ENCODE data around the gene CEP104.
"Not testable (repeated sequence)": the region's sequence is repeated elsewhere in the genome, so short reads cannot be mapped to it uniquely, and the experiment has no call there.

The CEP104 gene

DNA sequence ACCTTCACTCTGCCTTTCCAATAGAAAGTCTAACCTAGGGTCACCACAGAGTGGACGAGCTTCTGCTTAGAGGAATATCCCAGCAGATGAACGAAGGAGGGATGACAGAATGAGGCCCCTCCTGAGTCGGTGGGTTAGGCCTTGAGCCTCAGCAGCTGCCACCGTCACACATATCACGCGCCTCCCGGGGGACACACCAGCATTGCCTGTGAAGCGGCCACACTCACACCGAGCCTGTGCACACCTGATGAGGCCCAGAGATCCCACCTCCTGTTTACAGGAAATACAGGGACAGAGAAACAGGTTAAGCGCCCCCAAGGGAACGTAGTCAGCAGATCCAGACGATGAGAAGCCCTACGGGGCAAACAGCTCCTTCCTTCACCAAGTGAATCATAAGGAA, 35.6 kb downstream of the CEP104 start:
- DNase-seq: no peak

DNA sequence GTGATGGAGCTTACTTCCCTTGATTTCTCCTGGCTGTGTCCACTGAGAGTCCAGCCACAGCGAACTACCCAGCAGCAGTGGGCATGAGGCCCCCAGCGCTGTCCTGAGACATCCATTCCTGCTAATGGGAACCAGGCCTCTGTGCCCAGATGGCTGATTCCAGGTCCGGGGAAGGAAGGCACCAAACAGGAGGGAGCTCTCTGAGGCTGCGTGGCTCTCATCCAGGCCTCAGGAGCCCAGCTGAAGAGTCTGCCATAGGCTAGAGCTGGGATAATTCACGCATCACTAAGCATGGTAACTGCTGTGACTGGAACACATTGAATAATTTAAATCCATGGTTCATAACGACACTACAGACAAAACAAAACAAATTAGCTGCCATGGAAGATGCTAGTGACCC, 36.0 kb downstream of the CEP104 start:
- no peak for DNase-seq

DNA sequence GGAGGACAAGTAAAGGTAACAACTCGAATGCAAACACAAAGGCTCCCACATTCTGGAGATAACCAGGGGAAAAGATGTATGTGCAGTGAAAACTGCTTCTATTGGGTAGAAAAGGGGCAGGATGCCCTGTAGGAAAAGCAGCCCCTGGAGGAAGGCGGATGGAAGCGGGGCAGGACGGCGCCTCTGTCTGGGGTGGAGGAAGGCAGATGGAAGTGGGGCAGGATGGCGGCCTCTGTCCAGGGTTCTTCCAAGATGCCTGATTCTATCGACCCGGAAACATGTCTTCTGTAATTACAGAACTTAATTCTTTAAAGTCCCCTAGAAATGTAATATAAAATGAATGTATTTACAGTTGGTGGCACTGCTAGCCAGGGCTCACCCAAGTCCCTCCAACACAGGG, 36.7 kb downstream of the CEP104 start:
- no peak for DNase-seq

DNA sequence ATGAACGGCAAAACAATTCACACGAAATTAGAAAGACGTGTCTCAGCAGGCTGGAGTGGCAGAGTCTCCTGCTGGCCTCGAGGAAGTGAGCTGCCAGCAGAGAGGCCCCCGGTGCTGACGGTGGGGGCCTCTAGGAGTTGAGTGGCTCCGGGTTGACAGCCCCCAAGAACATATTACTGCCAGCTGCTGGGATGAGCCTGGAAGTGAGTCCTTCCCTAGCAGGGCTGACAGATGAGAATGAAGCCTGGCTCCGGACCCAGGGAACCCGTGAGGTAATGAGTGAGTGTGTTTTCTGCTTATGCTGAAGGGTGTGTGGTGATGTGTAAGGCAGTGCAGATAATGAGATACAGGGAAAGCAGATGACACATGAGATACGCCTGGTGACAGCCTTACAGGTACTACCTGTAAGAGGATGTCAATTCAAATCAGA, 37.2 kb downstream of the CEP104 start:
- DNase-seq: no peak

DNA sequence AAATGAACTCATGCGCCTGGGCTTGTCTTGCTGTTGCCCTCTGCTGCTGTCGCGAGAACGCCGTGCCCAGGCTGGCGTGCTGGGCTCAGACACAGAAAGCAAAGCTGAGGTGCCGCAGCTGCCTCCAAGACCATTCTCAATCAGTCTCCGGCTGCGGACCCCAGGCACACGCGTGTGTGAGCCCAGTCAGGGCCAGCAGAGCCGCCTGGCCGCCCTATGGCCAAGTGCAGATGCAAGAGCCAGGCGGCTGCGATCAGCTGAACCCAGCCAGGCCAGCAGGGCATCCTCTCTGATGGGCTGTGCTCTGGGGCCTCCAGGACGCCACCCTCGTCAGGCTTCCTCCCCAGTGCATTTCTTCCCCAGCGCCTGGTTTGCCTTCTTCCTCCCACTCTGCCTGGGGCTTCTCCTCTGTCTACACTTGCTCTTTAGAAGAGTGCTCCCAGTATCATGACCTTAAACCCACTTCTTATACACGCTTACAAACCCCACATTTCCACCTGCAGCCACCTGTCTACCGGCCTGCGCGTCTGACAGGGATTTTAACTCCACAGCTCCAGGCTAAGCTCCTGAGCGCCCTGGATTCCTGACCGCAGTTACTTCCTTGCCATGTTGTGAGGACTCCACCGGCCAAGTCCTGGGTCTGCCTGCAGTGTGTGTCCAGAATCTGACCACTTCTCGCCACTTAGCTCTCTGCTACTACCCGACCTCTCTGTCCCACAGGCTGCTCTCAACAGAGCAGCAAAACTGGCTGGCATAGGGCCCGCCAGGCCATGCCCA, 39.0 kb downstream of the CEP104 start:
- no peak for DNase-seq

DNA sequence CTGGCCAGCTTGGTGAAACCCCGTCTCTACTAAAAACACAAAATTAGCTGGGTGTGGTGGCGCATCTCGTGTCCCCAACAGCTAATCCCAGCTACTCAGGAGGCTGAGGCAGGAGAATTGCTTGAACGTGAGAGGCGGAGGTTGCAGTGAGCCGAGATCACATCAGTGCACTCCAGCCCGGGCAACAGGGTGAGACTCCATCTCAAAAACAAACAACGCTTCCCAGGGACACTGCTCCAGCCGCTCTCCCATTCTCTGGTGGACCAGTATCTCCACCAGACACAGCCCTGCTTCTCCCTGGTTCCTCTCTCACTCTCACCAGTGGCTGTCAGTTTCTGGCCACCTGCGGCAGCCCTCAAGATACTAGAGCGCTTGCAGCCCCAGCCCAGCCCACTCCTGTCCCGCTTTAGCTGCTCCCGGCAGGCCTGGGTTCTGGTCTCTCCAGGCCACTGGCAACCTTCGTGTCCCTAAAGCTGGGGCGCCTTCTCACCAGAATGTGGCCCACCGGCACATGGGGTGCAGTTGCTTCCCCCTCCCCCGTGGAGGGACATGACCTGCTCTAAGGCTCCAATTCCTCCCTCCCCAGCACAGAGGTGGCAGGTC, 39.8 kb downstream of the CEP104 start:
- DNase-seq: no peak

DNA sequence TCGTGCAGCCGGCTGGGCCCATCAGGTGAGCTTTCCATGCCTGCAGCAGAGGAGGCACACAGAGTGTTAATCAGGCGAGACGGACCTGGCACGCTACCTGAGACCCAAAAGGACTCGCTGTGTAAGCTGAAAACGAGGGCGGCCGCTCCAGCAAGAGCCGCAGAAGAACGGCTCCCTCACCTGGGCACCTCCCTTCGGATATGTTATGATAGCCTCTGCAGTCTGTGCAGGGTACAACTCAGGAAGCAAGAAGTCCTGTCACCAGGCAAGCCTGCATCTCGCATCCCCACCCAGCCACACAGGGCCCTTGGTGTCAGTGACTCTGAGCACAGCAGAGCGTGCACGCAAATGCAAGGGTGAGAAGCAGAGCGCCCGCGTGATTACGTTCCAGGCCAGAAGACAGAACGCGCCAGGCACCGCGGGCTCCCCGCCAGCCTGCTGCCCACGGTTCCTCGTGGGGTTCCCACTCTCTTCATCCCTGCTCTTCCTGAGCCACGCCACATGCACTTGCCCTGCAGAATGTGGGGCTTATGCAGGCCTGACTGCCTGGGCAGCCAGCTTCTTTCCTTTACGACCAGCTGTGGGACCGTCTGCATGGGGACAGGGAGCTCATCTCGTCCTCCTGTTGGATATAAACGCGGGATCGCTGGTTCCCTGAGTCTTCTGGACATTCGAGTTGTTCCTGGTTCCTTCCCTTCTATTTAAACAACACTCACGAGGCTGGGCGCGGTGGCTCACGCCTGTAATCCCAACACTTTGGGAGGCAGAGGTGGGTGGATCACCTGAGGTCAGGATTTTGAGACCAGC, 40.5 kb downstream of the CEP104 start:
- no peak for DNase-seq

DNA sequence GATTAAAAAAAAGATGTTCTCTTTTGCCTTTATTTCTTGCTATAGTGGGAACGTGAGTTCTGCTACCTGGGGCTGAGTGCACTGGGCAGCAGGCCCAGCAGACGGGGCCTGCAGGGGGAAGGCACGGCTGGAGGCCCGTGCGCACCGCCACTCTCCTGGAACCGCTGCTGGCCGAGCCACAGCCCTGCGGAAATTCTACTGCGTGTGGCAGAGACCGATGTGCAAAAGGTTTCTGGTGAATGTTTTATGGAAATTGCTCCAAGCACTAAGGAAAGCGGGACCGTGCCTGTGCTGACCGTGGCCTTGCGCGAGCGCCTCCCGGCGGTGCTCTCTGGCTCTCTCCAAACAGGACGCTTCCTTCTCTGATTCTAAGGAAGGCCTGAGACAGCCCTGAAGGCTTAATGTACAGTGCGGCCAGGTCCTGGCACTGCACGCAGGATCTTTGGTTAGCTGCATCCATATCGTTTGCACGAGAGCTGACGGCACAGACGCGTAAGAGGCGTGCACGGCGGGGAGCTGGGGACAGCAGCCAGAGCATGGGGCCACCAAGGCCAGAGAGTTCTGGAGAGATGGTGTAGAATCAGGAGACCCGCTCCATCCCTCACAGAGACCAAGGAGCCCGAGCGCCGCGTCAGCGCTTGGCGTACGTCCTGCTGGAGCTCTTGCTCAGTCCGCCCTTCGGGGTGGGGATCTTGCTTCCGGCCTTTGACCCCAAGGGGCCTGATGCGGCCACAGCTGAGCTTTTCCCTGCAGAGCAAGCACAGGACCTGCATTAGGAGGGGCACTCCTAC, 42.0 kb downstream of the CEP104 start:
- DNase-seq: no peak

DNA sequence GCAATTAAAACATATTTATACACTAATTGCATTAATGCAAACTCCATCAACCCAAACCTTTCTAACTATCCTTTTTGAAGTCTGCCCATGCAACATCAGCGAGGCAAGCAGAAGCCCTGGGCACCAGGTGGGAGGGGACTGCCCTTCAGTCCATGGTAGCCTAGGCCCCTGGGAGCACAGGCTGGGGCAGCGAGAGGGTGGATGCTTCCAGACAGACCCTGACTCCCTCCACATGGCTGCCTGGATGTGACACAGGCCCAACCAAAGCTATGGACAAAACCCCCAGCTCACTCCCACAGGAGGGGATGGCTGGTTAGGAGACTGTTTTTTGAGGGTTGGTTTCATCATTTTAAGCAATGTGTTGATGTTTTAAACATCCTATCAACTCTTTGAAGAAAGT, 42.9 kb downstream of the CEP104 start:
- no peak for DNase-seq

DNA sequence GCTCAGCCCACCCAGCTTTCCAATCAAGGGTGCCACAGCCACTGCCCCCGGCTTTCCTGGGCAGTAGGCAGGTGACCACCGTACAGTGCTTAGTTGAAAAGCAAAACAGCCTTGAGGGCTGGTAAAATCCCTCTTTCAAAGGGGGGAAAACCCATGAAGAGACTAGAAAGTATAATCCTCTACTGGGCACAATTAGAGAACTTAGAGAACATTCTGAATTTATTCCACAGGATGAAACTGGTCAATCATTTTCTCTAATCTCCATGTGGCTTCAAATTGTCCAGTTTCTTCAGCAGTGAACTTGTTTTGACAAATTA, 45.5 kb downstream of the CEP104 start:
- DNase-seq: no peak

DNA sequence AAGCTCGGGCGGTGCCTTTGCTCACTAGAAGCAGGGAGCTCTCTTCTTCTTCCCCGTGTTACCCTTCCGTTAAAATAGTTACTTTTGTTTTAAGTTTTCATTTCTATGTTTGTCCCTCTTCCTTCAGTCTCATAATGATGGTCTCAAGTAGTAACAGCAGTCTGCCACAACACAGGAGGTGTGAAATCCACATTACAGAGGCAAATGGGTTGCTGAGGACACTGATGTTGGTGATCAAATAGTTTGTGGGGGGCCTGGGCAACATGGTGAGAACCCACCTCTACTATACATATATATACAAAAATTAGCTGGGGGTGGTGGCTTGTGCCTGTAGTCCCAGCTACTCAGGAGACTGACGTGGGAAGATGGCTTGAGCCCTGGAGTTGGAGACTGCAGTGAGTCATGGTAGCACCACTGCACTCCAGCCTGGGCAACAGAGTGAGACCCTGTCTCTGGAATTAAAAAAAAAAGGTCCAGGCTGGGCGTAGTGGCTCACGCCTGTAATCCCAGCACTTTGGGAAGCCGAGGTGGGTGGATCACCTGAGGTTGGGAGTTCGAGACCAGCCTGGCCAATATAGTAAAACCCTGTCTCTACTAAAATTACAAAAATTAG, 46.8 kb downstream of the CEP104 start:
- not testable (repeated sequence) for DNase-seq

DNA sequence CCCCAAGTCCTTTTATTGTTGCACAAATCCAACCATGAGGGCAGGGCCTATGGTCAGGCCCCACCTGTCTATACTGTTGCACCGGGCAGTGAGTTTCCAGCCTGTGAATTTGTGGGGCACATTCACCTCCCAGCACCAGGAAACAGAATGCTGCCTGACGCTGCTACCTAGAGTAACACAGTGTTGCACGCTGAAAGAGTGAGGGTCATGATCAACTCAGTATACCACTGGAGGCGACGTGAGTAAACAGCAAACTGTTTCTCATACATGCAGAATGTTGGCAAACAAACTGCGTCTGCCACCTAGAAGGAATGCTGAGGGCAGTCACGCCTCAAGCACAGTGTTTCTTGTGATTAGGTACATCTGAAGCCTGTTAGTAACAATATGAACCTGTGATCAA, 47.3 kb downstream of the CEP104 start:
- no peak for DNase-seq

DNA sequence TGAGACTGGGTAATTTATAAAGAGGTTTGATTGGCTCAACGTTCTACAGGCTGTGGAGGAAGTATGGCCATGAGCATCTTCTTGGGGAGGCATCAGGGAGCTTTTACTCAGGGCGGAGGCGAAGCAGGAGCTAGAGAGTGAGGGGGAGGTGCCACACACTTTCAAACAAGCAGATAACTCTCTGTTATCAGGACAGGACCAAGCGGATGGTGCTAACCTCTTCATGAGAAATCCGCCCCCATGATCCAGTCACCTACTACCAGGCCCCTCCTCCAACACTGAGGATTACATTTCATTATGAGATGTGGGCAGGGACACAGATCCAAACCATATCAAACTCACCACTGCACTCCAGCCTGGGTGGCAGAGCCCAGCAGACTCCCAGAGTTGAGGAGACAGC, 49.2 kb downstream of the CEP104 start:
- no peak for DNase-seq

DNA sequence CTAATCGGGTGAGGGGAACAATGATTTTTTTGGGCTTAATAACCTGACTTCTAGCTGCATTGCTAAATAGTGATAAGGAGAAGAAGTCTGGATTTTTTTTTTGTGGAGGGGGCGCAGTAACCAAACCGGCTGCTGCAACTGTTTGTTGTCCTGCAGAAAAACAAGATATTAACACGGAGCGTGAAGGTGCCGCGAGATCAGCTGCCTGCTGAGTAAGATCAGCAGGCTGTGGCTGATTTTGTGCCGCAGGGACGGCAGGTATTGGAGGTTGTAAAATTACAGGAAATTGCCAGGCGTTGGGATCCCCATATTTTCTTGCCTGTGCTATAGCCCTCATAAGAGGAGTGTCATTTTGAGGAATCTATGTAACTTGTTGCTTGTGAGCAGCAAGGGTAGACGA, 52.0 kb downstream of the CEP104 start:
- DNase-seq: no peak

DNA sequence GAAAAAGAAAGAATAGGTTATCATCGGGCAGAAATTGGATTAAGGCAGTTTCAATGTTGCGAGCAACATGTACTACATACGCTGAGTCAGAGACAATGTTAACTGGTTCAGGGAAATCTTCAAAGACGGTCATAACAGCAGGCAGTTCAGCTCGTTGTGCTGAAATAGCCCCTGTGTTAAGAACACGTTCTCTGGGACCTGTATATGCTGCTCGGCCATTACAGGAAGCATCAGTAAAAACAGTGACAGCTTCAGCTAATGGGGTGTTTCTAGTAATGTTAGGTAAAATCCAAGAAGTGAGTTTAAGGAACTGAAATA, 52.4 kb downstream of the CEP104 start:
- DNase-seq: not testable (repeated sequence)

DNA sequence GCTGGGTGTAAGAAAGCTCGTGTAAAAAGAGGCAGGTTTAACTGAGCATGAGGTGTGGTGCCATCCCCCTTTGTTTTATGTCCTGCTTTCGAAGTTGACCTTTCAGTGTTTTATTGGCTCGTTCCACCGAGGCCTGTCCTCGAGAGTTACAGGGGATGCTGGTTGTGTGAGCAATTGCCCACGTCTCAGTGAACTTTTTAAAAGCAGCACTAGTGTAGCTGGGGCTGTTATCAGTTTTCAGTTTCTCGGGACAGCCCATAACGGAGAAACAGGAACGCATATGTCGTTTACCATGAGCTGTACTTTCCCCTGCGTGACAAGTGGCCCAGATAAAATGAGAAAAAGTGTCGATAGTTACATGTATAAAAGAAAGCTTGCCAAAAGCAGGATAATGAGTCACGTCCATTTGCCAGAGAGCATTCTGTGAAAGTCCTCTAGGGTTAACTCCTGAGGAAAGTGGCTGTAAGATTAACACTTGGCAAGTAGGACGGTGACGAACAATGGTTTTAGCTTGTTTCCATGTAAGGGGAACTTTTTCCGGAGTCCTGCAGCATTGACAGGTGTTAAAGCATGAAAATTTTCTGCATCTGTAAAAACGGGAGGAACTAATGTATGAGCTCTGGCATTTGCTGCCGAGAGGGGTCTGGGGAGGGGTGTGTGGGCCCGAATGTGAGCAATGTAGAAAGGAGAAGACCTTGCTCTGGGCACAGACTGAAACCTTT, 52.9 kb downstream of the CEP104 start:
- no peak for DNase-seq

DNA sequence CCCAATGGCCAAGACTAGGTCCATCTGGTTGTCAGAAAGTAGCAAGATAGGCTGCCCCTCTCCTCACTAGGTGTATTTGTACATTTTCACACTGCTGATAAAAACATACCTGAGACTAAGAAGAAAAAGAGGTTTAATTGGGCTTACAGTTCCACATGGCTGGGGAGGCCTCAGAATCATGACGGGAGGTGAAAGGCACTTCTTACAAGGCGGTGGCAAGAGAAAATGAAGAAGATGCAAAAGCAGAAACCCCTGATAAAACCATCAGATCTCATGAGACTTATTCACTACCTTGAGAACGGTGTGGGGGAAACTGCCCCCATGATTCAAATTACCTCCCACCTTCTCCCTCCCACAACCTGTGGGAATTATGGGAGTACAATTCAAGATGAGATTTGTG, 56.2 kb downstream of the CEP104 start:
- not testable (repeated sequence) for DNase-seq

DNA sequence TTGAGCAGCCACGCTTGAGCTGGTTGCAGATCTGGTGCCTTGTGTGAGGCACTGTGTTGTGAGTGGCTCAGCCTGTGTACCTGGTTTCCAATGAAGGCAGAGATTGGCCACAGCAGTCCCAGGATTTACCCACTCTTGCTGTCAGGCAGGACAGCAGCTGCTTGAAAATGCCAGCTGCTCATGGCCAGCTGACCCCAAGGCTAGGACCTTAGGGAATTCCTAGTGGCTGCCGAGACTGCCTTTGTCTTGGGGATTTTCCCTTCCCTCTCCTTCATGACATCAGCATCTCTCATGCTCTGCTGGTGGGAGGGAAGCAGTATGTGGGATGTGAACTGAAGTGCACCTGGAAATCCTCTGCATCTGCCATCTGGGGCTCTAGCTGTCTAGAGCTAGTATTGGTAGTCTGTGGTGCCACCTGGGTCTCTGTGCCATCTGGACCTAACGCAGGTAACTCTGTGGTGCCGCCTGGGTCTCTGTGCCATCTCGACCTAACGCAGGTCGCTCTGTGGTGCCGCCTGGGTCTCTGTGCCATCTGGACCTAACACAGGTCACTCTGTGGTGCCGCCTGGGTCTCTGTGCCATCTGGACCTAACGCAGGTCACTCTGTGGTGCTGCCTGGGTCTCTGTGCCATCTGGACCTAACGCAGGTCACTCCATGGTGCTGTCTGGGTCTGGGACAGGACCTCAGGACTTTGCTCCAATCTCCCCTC, 56.9 kb downstream of the CEP104 start:
- DNase-seq: no peak

DNA sequence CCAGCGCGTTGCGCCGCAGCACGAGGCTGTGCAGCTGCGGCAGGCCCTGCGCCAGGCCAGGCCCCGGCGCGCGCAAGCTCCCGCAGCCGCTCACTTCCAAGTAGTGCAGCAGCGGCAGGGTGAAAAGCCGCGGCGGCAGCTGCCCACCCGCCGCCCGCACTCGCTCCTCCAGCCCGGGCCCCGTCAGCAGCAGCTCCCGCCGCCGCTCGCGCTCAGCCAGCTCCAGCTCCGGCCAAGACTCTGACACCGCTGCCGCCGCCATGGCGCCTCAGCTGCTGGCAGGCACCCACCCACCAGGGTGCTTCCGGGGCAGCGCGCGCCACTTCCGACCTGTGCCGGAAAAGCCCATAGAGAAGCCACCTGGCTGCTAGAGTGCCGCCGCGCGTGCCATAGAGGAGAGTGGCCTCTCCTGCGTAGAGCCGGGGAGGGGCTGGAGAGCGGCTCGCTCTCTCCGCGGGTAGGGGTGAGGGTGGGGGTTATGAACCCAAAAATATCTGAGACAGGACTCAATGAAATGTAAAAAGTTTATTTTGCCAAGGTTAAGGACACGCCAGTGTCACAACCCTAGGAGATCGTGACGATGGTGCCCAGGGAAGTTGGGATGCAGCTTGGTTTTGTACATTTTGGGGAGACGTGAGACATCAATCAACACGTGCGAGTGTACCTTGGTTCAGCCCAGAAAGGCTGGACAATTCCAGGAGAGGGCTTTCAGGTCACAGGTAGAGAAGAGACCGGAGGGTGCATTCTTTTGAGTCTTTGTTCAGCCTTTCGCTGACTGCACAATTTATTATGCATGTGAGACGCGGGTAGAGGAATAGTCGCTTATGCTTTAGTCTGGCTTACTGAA, 60.6 kb downstream of the CEP104 start, which contains the start of gene LRRC47:
TSS of gene LRRC47 (minus strand) at position 284 of the 847 bp plus-strand sequence. CDS start at position 262, 22 bp downstream.
- peak; percentile 74 to 89 for DNase-seq

DNA sequence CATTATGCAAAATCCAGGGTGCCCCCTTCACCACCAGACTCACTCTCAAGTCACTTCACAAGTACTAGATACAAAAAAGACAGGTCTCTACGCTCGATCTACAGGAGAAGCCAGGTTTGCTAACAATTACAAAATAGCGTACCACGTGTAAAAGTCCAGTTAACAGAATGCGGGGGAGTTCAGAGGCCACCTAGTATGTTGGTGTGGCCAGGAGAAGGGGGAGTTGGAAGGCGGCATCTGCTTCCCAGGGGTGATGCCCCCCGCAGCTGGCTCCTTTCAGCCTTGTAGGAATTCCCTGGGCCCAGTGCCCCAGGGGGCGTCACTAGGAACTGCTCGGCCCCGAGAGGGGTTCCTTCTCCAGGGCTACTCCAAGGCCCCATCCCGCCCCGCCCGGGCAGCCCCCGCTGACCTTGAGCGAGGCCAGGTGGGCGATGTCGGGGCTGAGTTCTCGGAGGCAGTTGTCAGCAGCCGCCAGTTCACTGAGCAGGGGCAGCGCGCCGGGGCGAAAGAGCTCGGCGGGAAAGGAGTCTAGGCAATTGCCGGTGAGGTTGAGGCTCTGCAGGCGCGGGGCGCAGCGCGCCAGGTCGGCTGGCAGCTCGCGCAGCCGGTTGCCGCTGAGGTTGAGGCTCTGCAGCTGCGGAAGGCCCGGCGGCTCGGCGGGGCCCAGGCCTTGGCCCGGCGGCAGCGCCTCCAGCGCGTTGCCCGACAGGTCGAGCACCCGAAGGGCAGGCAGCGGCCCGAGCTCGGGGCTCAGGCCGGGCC, 61.4 kb downstream of the CEP104 start:
- DNase-seq: no peak

All from NCI-H1930 (cell line).